ENCODE results near the gene PRAMEF17.
"Not testable (repeated sequence)": the region's sequence is repeated elsewhere in the genome, so short reads cannot be mapped to it uniquely, and the experiment has no call there.

DNA sequence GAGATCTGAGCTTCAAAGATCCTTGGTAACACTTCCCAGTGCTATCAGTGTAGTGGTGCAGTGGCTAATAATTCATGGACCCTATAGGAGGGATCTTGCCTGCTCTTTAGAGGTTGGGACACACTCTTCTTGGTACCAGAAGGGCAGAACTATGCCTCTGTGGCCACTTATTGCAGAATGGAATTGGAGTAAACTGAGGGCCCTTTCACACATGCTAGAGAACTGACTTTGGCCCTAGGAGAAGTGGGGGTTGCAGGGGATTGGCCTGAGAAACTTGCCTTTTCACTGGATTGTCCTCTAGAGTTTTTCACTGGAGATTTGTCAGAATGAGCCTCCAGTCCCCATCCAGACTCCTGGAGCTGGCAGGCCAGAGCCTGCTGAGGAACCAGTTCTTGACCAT is at the start of gene PRAMEF17:
- TF ChIP-seq, protein P1, sequence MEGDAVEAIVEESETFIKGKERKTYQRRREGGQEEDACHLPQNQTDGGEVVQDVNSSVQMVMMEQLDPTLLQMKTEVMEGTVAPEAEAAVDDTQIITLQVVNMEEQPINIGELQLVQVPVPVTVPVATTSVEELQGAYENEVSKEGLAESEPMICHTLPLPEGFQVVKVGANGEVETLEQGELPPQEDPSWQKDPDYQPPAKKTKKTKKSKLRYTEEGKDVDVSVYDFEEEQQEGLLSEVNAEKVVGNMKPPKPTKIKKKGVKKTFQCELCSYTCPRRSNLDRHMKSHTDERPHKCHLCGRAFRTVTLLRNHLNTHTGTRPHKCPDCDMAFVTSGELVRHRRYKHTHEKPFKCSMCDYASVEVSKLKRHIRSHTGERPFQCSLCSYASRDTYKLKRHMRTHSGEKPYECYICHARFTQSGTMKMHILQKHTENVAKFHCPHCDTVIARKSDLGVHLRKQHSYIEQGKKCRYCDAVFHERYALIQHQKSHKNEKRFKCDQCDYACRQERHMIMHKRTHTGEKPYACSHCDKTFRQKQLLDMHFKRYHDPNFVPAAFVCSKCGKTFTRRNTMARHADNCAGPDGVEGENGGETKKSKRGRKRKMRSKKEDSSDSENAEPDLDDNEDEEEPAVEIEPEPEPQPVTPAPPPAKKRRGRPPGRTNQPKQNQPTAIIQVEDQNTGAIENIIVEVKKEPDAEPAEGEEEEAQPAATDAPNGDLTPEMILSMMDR (IDR thresholded peaks at IDR 0.05): not testable (repeated sequence)
- TF ChIP-seq EP300 (IDR thresholded peaks at IDR 0.05): not testable (repeated sequence)
